GM18526 (cell line): ENCODE results near the gene PODN.

Experiments
- POLR2A ChIP-seq: IDR thresholded peaks from 3 replicates; pipeline ENCODE4 v1.6.1; 2011; ENCODE audit not compliant: insufficient read length; ENCODE audit errors: extremely low read depth

The PODN gene

GRCh38 chr1:53077599-53077965 lies 15.6 kb downstream of the PODN start:
- no peak for TF ChIP-seq POLR2A

DNA sequence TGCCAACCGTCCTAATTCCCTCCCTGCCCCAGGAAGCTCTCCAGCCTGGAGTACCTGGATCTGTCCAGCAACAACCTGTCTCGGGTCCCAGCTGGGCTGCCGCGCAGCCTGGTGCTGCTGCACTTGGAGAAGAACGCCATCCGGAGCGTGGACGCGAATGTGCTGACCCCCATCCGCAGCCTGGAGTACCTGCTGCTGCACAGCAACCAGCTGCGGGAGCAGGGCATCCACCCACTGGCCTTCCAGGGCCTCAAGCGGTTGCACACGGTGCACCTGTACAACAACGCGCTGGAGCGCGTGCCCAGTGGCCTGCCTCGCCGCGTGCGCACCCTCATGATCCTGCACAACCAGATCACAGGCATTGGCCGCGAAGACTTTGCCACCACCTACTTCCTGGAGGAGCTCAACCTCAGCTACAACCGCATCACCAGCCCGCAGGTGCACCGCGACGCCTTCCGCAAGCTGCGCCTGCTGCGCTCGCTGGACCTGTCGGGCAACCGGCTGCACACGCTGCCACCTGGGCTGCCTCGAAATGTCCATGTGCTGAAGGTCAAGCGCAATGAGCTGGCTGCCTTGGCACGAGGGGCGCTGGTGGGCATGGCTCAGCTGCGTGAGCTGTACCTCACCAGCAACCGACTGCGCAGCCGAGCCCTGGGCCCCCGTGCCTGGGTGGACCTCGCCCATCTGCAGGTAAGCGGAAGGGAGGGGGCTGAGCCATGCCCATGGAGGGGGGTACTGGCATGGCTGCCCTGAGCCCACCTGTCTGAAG lies 16.5 kb downstream of the PODN start:
- TF ChIP-seq POLR2A = no peak

DNA sequence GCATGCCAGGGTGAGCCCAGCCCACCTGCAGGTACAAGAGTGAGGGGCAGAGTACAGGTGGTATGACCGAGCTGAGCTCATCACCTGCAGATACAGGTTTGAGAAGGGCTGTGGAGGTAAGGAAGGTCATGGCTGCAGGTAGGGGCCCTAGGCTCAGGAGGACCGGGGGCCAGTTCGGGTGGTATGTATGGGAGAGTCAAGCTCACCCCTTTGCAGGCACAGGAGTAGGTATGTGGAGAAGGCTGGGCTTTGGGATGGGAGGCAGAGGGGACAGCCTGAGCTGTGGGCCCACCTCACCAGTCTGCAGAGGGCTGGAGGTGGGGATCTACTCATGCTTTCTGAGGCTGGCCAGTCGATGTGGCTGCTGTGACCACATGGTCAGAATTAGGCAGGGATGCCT lies 17.2 kb downstream of the PODN start:
- TF ChIP-seq POLR2A = no peak

DNA sequence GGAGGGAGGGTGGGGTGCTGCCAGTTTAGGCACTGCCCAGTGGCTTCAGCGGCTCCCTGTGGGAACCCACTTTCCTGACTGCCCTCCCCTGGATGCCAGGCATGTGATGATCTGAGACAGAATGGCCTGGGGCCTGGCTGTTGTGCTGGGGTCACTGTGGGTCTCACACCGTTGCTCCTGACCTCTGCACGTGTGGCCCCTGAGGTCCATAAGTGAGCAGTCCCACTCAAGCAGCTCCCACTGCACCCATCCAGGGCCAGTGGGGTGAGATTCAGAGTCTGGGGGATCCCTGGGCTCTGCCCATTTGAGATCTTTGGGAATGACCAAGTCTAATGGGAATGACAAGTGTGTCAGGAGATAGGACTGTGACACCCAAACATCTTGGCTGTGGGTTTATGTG lies 18.0 kb downstream of the PODN start:
- TF ChIP-seq POLR2A = no peak

DNA sequence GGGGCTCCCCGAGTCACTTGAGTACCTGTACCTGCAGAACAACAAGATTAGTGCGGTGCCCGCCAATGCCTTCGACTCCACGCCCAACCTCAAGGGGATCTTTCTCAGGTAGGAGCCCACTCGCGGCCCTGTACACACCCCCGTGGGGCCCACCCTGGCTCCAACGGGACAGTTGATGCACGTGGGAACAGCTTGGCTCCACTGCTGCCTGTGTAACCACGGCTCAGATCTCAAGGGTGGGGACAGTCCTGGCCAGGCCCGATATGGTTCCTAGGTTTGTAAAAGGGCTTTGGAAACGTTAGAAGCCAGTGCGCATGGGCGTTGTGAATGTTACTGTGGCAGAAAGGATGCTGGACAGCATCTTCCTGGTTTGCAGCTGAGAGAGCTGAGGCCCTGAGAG lies 18.8 kb downstream of the PODN start:
- TF ChIP-seq POLR2A = no peak

DNA sequence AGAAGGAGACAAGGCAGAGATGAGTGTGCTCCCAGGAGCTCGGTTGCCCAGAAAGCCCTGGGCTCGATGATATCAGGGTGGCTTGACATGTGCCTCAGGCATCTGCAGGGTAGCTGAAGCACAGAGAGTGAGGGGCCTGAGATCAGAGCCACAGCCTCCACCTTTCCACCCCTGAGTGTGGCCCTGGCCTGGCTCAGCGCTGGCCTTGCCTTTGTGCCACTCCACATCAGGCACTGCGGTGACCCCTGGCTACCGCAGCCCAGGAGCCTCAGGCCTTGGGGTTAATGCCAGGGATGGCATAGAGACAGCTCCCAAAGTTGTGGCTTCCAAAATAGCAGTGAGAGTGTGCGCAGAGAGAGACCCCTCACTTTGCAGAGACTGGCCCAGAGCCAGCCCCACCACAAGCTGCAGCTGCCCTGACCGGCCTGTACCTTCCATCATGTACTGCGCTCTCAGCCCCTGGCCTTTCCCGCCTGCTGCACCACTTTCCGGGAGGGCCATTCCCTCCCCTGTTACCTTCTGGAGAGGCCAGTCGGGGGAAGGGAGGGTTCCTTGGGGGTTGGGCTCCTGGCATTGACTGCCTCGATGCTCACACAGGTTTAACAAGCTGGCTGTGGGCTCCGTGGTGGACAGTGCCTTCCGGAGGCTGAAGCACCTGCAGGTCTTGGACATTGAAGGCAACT lies 19.5 kb downstream of the PODN start:
- TF ChIP-seq POLR2A = no peak

DNA sequence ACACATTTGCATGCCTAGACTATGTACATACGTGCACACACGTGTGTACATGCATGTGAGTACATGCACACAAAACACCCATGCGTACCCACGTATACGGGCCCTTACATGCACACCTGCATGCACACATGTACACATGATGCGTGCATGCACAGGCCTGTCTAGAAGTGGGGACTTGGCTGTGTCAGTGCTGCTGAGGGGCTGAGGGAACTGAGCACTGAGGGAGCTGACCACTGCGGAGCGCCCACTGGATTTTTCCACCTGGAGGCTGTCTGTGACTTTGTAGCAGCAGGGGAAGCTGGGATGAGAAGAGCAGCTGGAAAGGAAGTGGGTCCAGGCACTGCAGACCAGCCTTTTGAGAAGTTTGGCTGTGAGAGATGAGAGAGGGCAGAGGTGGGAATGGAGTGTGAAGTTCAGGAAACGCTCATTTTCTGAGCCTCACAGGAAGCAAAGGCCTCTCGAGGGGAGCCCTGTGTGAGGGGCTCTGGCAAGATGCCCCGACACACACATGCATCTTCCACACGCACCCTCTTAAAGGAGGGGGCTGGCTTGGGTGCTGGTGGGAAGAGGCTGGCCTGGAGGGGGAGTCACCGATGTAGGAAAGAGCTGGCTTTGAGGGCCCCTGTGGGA lies 20.9 kb downstream of the PODN start:
- no peak for TF ChIP-seq POLR2A

GRCh38 chr1:53083636-53084588 lies 21.9 kb downstream of the PODN start:
- no peak for TF ChIP-seq POLR2A

DNA sequence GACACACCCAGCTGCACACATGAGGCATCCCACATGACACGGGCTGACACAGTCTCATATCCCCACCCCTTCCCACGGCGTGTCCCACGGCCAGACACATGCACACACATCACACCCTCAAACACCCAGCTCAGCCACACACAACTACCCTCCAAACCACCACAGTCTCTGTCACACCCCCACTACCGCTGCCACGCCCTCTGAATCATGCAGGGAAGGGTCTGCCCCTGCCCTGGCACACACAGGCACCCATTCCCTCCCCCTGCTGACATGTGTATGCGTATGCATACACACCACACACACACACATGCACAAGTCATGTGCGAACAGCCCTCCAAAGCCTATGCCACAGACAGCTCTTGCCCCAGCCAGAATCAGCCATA lies 22.6 kb downstream of the PODN start:
- no peak for TF ChIP-seq POLR2A

- TF ChIP-seq POLR2A = no peak
Measured at GRCh38 chr1:53085405-53085804, 23.4 kb downstream of the PODN start.

DNA sequence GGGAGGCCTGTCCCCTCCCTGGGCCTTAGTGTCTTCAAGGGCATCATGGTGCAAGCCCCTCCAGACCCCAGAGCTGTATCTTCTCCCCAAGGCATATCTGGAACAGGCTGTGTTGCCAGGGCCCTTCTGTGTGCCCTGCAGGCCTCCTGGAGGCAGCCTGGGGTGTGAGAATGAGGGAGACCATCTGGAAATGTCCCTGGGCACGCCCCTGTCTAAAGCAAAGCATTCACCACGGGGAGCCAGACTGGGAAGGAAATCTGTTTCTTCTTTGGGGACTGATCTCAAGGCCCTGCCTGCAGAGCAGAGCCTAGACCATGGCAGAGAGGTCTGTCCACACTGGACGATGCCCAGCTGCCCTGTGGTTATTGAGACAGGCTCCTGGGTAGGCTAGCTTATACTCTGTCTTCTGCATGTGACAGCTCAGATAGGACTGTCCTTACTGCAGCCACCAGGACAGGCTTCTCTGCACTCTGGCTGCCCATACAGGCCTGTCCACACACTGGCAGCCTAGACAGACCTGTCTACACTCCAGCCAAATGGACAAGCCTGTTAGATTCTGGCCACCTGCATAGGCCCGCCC lies 24.6 kb downstream of the PODN start:
- no peak for TF ChIP-seq POLR2A

DNA sequence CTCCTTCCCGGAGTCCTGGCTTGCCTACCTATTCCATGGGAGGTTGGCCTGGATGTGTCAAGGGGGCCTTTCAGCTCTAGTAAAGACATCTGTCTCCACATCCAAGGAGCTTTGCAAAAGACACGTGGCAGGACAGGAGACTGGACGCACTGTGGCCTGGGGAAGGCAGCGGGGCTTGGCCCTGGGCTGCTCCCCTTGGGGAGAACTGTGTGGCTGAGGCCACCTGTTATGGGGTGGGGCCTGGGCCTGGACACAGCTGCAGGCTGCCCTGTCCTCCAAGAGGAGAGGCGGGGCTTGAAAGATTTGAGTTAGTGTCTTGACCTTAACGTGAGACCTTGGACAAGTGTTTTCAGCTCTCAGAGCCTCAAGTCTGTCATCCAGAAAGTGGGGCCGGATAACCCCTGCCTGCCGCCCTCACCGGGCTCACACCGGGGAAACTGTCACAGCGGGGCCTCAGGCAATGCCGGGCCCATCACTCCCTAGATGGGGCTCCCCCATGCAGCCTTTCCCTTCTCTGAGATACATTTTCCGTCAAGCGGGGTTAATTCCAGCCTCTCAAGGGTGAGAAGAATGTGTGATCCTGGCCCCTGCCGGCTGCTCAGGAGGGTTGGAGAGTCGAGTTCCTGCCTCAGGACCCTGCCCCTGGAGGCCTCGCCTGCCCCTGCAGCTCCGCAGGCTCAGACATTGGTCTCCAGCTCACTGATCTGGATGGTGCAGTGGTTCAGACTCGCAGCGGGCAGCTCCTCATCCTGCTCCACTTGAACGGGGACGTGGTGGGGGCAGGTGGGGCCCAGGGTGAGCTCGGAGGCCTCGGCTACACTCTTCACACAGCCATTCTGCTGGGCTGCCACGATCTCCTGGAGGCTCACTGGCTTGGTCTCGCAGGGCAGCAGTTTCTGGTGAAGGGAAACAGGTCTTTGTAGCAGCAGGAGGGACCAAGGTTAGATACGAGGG lies 25.6 kb downstream of the PODN start:
- TF ChIP-seq POLR2A = no peak

DNA sequence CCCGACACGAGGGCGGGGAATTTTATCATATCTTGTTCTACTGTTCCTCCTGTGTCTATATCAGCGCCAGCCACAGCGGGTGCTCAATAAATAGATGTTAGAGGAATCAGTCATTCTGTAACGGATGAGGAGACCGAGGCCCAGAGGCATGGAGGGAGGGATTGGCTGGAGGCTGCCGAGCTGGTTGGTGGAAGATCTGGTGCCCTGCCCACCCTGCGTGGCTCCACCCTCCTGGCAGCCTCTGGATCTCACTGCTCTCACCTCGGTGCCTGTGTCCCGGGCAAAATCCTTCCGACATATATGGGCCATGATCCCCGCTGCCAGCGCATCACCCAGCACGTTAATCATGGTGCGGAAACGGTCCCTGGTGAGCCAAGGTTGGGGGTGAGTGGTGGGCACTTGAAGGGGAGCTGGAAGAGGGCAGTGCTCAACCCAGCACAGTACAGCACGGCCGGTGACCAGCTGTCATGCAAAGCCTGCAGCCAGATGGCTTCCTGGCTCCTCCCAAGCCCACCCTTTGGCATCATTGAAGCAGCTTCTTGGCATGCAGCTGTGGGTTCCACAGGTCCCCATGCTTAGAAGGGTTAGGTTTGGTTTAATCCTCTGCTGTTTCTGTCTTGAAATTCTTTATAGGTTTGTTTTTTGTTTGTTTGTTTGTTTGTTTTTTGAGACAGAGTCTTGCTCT lies 26.7 kb downstream of the PODN start:
- no peak for TF ChIP-seq POLR2A
